Measurements from ENCODE around the gene NRXN2. TPM values are rescaled to one million over a fixed set of nuclear protein-coding genes. Genes with fewer than 3 reads are reported as not detected.

NRXN2 gene
- total and polyA plus RNA-seq, 2 donors (not counting 3 experiments of a cell fraction or from before 2014, with no cell fraction given), result not detected

DNA sequence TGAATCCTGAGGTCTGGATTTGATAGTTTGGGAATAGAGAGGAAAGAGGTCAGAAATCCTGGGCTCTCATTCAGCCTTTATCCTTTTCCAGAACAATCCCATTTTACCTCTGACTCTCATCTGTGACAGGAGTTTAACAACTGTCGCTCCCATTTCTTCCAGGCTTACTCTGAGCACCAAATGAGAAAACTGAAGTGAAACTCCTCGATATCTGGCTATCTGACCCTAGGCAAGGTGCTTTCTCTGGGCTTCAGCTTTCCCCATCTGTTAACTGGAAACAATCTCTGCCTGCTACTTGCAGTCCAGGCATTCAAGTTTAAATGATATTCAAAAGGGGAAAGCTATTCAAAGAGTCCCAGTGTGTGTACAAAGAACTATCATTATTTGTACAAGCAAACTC, 50.1 kb downstream of the NRXN2 start:
- no peak for FAIRE-seq
- intact Hi-C loops (cut with micrococcal nuclease) (no loop called here), dilution Hi-C loops (cut with MboI; ENCODE audit: extremely low pct_ligation_motif_present, low sequenced_read_pairs) (no loop called here)
- CTCF ChIA-PET, result interaction anchor here (3.8 kb wide), 1 partner anchor 16 kb away, joined by 20 read pairs; no protein-coding TSS in a partner anchor
- Histone ChIP-seq H3K36me3 (ENCODE audit: control insufficient read depth in 2 of 2, extremely low read depth in 1 of 2, insufficient read depth in 2 of 2, low read length in 2 of 2) (no peaks in the 10 kb centered on the region), H3K4me2 (ENCODE audit: insufficient read depth, low read length) (no peak overlapping the region), H3K27ac (ENCODE audit: insufficient read depth, low read depth, low read length) (no peak overlapping the region), H2AFZ (ENCODE audit: low read depth, low read length) (no peak overlapping the region), H3K9me3 (replicated peaks; ENCODE audit: control insufficient read depth, insufficient read depth, low read length) (no peaks in the 10 kb centered on the region), H3K27me3 (ENCODE audit: control insufficient read depth in 2 of 2, insufficient read depth in 2 of 2, low read length in 2 of 2) (peaks cover 31 to 43% of the 10 kb centered on the region in 2 experiments), H3K9ac (replicated peaks; ENCODE audit: extremely low read depth, insufficient read depth, low read length) (no peak overlapping the region), H3K4me3 (replicated peaks in 1 of 3; ENCODE audit: insufficient read depth in 1 of 3, low read depth in 1 of 3, low read length in 3 of 3) (no peak overlapping the region), H3K4me1 (ENCODE audit: control insufficient read depth, extremely low read depth, insufficient read depth, low read length) (no peaks in the 10 kb centered on the region), H3K9me1 (replicated peaks; ENCODE audit: control insufficient read depth, extremely low read depth, insufficient read depth, low read length) (no peaks in the 10 kb centered on the region), H4K20me1 (replicated peaks; ENCODE audit: control insufficient read depth, extremely low read depth, insufficient read depth, low read length) (no peaks in the 10 kb centered on the region), H3K79me2 (ENCODE audit: control insufficient read depth, insufficient read depth, low read length) (no peaks in the 10 kb centered on the region)
- TF ChIP-seq MYC (IDR thresholded peaks at IDR 0.05; ENCODE audit: low read depth, low read length) (no peak), JUN (IDR thresholded peaks at IDR 0.05; ENCODE audit: borderline replicate concordance, insufficient read depth, insufficient read length, low read depth) (no peak), POLR2A (IDR thresholded peaks at IDR 0.05; ENCODE audit: low read depth, low read length) (no peak)
- TF ChIP-seq, protein P1, sequence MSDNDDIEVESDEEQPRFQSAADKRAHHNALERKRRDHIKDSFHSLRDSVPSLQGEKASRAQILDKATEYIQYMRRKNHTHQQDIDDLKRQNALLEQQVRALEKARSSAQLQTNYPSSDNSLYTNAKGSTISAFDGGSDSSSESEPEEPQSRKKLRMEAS (IDR thresholded peaks at IDR 0.05; ENCODE audit: insufficient read depth, insufficient read length), result no peak
- POLR2A ChIA-PET, result no interaction called here
- DNase-seq (ENCODE audit: low read depth, low spot score), result no peak
- BruUV-seq (replicated peaks), result no TSS peak

DNA sequence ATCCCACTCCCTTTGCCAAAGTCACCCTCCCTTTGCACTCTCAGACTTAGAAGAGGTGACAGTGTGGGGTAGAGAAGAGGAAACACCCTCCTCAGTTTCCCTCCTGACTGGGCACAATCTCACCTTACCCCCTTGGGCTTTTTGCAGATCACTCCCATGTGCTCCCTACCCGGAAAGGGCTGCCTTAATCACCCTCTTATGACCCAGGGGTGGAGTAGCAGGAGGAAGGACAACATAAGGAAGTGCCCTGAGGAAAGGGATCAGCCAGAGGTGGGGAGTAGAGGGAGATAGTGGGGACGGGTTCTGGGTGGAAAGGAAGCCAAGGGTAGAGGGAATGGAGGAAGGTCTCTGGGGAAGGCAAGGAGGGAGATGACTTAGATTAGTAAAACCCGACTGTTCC, 52.0 kb downstream of the NRXN2 start:
- intact Hi-C loops (cut with micrococcal nuclease), result no loop called here
- FAIRE-seq (no peak), DNase-seq (ENCODE audit: low read depth, low spot score) (no peak)
- H3K27me3 ChIP-seq (ENCODE audit: control insufficient read depth in 2 of 2, insufficient read depth in 2 of 2, low read length in 2 of 2), result peaks cover 19 to 39% of the 10 kb centered on the region in 2 experiments
- BruUV-seq (replicated peaks), result no TSS peak
- no peak overlapping the region for H3K9ac ChIP-seq (replicated peaks; ENCODE audit: extremely low read depth, insufficient read depth, low read length)
- H4K20me1 ChIP-seq (replicated peaks; ENCODE audit: control insufficient read depth, extremely low read depth, insufficient read depth, low read length), result no peaks in the 10 kb centered on the region
- CTCF ChIA-PET, result no interaction called here
- no peaks in the 10 kb centered on the region for H3K4me1 ChIP-seq (ENCODE audit: control insufficient read depth, extremely low read depth, insufficient read depth, low read length)
- H3K4me2 ChIP-seq (ENCODE audit: insufficient read depth, low read length), result no peak overlapping the region
- POLR2A ChIA-PET, result no interaction called here
- H3K9me3 ChIP-seq (replicated peaks; ENCODE audit: control insufficient read depth, insufficient read depth, low read length), result no peaks in the 10 kb centered on the region
- no peak overlapping the region for H2AFZ ChIP-seq (ENCODE audit: low read depth, low read length)
- H3K36me3 ChIP-seq (ENCODE audit: control insufficient read depth in 2 of 2, extremely low read depth in 1 of 2, insufficient read depth in 2 of 2, low read length in 2 of 2), result no peaks in the 10 kb centered on the region
- no peaks in the 10 kb centered on the region for H3K79me2 ChIP-seq (ENCODE audit: control insufficient read depth, insufficient read depth, low read length)
- H3K27ac ChIP-seq (ENCODE audit: insufficient read depth, low read depth, low read length), result no peak overlapping the region
- dilution Hi-C loops (cut with MboI; ENCODE audit: extremely low pct_ligation_motif_present, low sequenced_read_pairs), result no loop called here
- TF ChIP-seq POLR2A (IDR thresholded peaks at IDR 0.05; ENCODE audit: low read depth, low read length) (no peak), EZH2 (IDR thresholded peaks at IDR 0.05; ENCODE audit: borderline replicate concordance, low read depth, low read length, severe bottlenecking) (no peak), JUN (IDR thresholded peaks at IDR 0.05; ENCODE audit: borderline replicate concordance, insufficient read depth, insufficient read length, low read depth) (no peak), MYC (IDR thresholded peaks at IDR 0.05; ENCODE audit: low read depth, low read length) (no peak), FOS (IDR thresholded peaks at IDR 0.05; ENCODE audit: borderline replicate concordance, insufficient read depth, low read length) (no peak), GATA2 (IDR thresholded peaks at IDR 0.05; ENCODE audit: insufficient read depth, insufficient read length, low read depth, low read length) (no peak), POLR2AphosphoS5 (IDR thresholded peaks at IDR 0.05; ENCODE audit: insufficient read depth, low read depth, low read length) (no peak)
- TF ChIP-seq, protein P2, sequence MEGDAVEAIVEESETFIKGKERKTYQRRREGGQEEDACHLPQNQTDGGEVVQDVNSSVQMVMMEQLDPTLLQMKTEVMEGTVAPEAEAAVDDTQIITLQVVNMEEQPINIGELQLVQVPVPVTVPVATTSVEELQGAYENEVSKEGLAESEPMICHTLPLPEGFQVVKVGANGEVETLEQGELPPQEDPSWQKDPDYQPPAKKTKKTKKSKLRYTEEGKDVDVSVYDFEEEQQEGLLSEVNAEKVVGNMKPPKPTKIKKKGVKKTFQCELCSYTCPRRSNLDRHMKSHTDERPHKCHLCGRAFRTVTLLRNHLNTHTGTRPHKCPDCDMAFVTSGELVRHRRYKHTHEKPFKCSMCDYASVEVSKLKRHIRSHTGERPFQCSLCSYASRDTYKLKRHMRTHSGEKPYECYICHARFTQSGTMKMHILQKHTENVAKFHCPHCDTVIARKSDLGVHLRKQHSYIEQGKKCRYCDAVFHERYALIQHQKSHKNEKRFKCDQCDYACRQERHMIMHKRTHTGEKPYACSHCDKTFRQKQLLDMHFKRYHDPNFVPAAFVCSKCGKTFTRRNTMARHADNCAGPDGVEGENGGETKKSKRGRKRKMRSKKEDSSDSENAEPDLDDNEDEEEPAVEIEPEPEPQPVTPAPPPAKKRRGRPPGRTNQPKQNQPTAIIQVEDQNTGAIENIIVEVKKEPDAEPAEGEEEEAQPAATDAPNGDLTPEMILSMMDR (IDR thresholded peaks at IDR 0.05; ENCODE audit: extremely low read depth in 1 of 2, insufficient read depth in 1 of 2, low read depth in 1 of 2, low read length in 2 of 2), result no peak
- TF ChIP-seq, protein P1 (IDR thresholded peaks at IDR 0.05; ENCODE audit: insufficient read depth, insufficient read length), result no peak
- H3K9me1 ChIP-seq (replicated peaks; ENCODE audit: control insufficient read depth, extremely low read depth, insufficient read depth, low read length), result no peaks in the 10 kb centered on the region
- no peak overlapping the region for H3K4me3 ChIP-seq (replicated peaks in 1 of 3; ENCODE audit: insufficient read depth in 1 of 3, low read depth in 1 of 3, low read length in 3 of 3)

Measured in endothelial cell of umbilical vein (primary cell).